ENCODE measurements around the gene ARPC1B.

Gene ARPC1B

DNA sequence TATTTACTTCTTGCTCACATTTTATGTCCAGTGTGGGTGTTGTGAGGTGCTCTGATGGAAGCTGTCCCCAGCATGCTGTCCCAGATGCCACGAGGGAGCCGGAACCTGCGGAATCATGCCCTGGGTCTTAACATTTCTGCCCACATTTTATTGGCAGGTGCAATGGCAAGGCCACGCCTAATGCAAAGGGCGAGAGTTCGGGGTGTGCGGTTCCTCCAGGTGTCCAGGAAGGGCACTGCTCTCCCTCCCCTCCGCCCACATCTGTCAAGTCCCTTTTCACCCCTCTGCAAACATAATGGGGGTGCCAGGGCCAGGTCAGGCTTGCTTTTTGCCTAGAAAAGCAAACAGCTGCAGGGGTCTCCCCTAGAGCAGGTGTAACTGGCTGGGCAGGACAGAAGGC, 17.5 kb downstream of the ARPC1B start:
- DNase-seq = no peak

DNA sequence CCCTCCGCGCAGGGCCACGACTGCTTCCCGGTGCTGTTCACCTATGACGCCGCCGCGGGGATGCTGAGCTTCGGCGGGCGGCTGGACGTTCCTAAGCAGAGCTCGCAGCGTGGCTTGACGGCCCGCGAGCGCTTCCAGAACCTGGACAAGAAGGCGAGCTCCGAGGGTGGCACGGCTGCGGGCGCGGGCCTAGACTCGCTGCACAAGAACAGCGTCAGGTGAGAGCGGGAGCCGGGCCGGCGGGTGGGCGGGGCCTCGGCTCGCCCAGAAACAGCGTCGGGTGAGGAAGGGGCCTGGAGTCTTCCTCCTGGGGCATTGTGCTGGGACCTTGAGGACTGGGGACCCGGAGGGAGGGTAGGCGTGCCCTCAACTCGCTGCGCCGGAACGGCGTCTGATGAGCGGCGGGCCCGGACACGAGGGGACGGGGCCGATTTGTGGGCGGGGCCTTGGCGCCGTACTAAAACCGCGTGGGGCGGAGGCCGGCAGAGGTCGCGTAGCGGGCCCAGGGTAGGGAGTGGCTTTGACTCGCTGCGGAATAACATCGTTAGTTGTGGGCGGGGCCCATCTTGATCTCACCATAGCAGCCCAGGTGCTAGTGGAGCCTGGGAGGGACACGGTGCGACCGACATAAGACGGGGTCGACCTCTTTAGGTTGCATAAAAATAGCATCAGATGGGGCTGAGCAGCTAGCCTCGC, 18.3 kb downstream of the ARPC1B start:
- no peak for DNase-seq

DNA sequence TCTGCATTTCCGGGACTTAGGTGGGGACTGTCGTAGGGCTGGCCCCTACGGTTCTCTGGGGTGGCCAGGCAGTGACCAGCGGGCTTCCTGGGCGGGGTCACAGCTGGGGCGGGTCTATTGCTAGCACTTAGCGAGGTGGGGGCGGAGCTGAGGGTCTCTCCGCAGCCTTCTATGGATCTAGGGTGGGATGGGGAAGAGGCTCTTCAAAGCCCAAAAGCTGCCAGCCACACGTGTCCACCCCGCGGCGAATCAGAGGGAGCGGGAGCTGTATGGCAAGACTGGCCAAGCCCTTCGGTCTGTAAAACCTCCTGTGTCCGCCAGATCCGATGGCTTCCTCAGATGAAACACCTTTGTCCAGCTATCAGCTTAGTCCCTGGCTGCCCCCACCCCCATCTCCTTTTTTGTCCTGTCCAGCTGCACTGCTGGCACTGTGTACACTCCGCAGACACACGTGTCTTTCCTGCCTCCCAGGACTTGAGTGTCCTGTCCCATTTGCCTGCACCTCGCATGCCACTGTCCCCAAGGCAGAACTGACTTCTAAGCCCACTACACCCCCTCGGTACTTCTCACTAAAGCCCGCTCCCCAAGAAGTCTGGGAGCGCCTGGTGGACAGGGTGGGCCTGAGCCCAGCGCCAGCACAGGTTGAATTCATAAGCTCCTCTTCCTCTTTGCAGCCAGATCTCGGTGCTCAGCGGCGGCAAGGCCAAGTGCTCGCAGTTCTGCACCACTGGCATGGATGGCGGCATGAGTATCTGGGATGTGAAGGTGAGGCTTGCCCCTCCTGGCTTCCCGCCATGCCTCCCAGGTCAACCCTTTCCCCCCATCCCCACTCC, 19.0 kb downstream of the ARPC1B start:
- no peak for DNase-seq

DNA sequence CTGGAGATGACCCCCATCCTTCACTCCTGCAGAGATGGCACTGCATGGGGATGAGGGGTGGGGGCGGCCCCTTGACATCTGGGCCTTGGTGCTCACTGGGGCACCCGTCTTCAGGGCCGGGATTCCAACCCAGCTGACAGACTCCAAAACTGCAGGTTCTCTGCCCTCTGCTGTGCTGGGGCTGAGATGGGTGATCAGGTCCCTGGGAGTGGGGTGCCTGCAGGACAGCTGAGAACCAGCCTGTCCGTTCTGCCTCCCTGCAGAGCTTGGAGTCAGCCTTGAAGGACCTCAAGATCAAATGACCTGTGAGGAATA, 19.6 kb downstream of the ARPC1B start:
- DNase-seq = no peak

DNA sequence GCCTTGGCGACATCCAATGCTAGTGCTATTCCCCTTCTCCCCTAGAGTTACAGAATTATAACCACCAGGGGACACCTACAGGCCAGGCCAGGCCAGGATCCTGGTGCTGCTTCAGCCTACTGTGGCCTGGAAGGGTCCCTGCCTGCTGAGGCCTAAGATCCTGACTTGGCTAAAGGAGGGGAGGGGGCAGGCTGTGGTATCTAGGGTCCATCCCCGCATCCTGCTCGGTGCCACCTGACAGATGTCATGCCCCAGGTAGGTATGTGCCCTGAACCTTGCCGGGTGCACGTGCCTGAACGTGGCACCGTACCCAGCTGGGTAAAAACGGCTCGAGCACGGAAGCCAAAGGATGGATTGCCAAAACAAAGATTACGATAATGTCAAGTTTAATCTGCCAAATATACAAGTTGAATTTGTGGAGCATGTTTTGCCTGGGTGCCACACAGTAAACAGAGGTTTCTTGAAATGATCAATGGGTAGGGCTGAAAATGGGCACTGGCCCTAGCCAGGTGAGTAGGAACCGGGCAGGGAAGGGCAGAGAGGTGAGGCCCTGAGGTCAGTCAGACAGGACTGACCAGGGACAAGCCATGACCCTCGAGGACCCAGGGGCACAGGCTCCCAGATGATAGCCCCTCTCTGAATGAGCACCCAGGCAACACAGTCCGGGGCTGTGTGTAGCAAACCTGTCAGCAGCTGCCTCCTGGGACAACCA, 21.2 kb downstream of the ARPC1B start:
- no peak for DNase-seq

DNA sequence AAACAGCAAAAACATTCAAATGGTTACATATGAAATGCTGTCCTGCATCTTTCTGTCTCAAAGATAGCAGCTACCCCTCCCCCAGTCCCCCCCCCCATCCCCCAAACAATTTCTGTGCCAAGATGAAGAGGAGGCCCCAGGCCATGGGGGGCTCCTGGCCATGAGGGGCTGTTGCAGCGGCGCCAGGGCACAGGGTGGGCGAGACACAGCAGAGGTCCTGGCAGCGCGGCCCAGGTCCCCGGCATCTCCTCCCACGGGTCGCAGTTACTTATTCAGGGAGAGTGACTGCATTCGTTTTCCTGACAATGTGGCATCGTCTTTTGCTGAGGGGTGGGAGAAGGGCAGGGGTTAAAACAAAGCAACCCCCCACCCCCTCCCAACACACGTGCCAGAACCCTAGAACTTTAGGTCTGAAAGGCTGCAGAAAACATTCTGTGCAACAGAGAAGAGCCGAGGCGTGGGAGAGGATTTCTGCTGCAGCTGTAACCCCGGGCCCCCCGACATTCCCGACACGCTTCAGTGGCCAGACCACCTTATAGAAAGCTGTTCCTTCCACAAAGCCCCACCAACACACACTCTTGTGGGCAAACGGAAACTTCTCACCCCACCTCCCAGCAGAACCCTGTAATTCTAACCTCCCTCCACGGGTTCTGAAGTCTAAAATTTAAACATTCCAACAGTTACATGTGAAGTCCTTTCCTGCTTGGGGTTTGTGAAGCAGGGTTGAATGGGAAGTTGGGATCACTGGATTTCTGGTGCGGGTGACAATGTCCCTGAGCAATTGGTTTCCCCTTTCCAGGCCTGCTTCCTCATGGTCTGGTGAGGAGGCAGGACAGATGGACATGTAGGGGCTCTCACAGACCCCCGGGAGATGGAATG, 22.1 kb downstream of the ARPC1B start:
- DNase-seq = no peak

DNA sequence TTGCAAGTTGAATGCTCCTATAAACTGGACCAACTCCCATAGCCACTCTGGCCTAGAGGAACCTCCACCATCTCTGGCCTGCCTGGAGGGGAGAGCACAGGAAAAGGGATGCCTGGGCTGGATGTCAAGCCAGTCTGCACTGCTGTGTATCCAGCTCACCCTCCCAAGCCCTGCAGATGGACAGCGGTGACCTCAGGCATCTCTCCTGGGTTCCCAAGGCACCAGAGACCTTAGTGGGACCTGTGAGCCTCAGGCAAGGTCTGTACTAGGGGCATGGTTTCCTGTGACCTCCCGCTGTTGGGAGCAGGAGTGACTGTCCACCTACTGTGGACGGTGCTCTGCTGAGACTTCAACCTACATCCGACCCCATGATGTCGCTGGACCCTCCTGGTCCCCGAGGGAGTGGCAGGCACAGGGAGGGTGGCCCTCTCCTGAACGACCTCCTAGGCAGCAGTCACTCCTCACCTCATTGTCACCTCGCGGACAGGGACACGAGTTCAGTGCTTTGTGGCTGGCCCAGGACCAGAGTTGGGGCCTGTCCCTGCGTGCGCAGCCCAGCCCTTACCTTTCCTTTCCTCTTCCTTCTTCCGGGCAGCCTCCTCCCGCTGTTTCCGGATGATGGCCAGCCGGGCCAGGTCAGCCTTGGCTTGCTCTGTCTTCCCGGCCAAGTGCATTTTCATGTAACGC, 22.9 kb downstream of the ARPC1B start:
- DNase-seq = no peak

DNA sequence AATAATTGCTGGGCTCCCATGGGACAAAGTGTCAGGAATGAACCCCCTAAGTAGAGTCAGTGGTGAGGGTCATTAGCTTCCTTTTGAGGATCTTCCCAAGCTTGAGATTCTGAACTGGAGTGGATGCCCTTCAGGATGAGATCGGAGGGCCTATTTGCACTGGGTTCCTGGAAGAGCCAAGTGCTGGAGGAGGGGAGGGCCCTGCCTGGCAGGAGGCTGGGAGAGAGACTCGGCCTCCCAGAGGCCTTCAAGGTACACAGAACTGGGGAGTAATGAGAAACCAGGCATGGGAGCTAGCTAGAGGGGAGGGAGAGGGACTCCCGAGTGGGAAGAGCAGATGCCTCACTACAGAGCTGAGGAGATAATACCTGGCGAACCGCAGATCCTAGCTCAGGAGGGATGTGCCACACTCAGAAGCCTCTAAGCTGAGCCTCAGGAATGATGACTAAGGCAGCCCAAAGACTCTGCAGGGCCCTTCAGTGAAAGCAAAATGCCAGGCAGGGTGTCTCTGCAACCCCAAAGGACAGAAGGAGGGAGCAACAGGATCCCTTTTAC, 24.4 kb downstream of the ARPC1B start:
- no peak for DNase-seq

DNA sequence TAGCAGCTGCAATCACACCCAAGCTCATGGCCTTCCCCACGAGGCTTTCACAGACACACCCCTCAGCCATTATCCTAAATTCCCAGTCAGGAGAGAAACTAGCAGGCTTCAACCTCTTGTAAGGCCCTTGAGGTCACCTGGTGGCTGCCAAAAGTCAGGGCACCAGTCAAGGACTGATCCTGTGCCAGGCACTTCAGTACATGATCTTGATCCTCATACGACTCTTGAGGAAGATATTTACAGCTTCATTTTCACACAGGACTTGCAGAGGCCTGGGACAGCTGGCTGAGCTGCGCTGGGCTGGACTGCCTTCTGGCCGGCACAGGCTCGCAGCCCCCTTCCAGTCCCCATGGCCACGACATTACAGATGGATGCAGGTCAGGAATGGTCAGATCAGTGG, 25.1 kb downstream of the ARPC1B start:
- no peak for DNase-seq

DNA sequence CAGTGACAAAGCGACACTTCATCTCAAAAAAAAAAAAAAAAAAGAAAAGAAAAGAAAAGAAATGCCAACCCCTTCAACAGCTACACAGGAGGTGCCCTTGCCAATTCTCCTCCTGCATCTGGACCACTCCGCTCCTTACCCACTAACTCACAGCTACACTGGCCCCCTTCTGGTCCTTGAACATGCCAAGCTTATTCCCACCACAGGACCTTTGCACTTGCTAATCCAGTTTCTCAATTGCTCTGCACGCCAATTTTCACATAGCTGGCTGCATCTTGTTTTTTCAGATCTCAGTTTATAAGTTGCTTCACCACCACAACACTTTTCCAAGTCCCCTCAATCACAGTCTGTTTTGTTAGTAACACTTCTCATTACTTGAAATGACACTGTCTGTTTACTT, 28.3 kb downstream of the ARPC1B start:
- DNase-seq = no peak

DNA sequence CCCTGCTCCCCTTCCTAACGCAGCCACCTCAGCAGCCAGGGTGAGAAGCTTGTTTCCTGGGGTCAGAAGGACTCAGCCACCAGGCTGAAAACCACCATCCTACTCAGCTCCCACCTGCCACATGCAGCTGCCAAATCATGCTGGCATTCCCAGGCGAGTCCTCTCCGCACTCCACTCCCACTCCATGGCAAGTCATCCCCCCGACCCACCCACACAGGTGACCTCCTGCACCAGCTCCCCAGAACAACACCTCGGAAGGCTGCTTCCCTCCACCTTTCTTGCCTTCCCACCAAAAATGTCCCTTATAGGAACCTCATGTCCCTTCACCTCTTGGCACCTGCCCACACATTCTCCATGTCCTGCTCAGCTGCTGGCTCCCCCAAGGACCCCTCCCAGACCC, 29.2 kb downstream of the ARPC1B start:
- no peak for DNase-seq

DNA sequence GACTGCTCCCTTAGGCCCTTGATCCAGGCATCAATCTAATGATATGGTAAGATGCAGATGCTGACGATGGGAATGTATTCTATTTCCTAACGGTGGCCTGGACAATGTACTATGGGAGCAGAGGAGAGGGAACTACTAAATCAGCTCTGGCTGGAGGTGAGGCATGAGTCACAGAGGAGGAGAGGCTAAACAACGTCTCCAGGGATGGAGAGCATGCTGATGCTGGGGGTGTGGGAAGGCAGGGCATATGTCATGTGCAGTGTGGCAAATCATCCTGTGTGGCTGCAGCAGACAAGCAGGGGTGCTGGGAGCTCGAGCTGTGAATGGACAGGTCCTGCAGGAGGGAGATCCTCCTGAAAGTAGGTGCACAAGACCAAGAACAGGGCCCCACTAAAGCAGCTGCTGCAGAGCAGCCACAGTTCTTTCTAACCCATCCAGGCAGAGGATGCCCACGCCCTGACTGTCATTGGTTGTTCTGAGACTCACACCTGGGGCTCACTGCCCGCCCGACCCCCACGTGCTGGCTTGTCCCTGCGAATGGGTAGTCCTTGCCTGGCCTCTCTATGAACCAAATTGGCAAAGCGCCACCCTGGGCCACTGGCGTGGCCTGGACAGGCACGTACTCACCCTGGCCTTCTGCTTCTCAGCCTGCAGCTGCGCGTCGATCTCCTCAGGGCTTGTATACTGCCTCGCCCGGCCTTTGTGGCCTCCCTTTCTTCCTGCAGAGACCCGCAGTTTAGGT, 29.9 kb downstream of the ARPC1B start:
- DNase-seq = no peak

DNA sequence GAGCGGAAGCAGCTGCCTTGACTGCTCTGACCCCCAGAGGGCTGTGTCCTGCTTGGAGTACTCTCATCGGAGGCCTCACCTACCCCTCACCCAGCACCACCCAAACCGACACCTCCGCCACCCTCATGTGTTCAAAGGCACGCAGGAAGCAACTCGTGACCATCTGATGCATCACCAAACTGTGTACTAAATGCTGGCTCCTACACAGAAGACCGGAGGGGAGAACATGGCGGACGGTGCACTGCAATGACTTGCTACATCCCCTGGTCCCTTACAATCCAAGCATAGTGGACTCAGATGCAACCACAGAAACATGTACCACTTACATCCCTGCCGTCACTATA, 30.4 kb downstream of the ARPC1B start:
- DNase-seq = no peak

DNA sequence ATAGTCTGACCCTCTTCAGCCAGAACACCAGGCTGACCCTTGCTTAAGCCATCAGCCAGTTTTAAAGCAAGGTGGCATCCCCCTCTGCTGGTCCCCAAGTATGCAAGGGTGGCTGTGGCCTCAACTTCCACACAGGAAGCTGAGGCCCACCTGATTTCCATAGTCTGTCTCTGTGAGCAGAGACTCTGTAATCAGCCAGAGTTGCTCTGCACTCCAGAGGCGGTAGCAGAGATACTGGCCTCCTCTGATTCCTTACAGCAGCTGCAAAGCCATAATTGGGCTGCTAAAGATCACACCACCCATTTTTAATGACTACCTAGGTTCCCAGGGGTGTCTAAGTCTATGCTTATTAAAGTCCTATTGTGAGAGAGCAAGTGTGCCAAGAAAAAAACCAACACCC, 32.0 kb downstream of the ARPC1B start:
- no peak for DNase-seq

DNA sequence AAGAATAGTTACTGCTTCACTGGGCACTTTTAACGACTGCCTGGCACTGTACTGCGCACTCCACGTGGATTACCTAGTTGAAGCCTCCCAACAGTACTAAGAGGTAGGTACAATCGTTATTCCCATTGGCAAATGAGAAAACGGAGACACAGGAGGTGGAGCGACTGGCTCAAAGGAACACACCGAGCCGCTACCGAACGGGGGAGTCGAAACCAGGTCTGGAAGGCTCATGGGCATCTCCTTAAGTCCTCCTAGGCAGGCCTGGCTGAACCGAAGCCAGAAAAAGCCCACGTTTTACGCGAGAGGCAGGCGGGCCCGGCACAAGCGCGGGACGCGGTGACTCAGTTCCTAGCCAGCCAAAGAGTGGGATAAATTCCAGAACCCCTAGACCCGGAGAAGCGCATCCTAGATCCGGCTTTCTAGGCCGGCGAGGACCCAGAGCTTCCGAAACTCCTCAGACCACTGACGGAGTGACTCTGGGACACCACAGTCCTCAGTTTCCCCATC, 33.4 kb downstream of the ARPC1B start:
- peak; percentile 37 for DNase-seq

DNA sequence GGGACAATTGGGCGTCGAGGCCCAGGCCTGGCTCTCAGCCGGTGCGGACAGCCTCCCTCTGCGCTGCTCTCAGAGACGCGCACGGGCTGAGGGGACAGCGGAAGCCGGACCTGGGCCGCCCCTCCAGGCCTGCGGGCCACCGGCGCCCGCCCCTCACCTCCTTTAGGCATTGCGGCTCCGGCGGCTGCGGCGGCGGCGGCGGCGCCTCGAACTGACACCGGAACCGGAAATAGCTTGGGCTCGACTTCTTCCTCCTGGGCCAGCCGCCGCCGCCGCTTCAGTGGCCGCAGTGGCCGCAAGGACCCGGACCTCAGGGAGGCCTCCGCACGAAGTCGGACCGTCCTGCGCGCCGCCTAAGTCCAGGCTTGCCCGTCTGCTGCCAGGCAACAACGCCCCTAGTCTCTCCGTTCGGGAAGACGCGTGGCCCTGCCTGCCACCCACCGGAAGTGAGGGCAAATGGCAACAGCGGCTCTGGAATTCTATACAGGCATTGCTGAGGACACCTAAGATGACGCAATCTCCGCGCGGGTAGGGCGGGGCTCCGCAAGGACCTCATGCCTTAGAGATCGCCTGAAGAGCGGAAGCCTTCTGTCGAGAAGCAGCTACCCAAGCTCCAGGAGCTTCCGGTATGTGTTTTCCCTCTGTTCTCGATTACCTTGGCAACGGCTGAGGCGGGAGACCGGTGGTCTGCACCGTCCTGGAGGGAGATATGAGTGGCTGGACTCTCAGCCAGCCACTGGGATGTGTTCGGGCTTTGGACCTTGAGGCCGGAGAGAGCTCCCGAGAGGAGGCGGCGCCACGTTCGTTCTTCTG, 34.1 kb downstream of the ARPC1B start, which contains the start of the genes BUD31 and PDAP1:
Gene BUD31, plus strand, starts transcription at position 591 of the 813 bp plus-strand sequence. CDS start 2,124 bp downstream, outside the sequence.
Gene PDAP1, minus strand, starts transcription at position 219 of the 813 bp plus-strand sequence. Its CDS starts 49 bp downstream, at position 170.
- DNase-seq = peak; percentile 95

DNA sequence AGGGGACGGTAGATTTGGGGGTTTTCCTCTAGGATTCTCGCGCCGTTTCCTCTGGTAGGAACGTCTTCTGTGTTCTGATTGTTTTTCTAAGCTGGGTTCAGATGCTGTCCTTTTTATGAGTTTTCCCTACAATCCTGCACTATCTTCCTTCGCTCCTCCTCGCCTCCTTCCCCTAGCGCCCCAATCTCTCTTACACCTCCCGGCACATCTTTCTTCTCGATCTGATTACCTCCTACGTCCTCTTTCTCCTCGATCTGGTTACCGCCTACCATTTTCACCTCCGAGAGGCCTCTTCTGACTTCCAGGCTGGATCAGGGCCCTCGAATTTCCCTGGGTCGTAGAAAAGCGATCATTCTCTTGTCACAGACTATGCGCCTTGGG, 34.7 kb downstream of the ARPC1B start:
- DNase-seq = no peak

DNA sequence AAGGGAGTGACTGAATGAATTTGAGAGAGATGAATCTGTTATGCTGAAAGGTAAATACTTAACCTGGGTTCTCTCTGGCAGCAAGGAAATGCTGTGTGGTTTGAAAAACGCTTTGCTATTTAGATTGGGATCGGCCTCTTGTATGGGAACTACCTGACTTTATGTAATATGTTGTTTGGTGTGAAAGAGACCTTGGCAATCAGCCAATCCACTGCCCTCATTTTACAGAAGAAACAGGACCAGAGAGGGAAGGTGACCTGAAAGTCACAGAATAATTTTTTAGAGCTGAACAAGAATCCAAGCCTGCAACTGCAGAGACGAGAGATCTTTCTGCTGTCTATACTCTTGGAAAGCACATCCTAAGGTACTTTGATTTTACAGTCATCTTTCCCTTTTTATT, 35.3 kb downstream of the ARPC1B start:
- no peak for DNase-seq

DNA sequence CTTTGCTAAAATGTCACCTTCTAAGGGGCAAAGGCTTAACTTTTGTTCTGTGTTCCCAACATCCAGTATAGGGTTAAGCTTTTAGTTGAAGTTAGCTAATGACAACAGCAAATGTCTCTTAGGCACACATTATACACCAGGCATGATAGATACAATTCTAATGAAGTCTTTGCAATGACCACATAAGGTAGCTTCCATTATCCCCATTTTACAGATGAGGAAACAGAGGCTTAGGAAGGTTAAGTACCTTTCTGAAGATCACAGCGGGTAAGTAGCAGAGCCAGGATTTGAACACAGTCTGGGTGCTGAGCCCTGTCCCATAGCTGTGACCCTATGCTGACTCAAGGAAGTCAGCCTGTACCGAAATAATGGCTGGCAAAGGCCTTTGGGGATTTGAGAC, 36.1 kb downstream of the ARPC1B start:
- DNase-seq = no peak

DNA sequence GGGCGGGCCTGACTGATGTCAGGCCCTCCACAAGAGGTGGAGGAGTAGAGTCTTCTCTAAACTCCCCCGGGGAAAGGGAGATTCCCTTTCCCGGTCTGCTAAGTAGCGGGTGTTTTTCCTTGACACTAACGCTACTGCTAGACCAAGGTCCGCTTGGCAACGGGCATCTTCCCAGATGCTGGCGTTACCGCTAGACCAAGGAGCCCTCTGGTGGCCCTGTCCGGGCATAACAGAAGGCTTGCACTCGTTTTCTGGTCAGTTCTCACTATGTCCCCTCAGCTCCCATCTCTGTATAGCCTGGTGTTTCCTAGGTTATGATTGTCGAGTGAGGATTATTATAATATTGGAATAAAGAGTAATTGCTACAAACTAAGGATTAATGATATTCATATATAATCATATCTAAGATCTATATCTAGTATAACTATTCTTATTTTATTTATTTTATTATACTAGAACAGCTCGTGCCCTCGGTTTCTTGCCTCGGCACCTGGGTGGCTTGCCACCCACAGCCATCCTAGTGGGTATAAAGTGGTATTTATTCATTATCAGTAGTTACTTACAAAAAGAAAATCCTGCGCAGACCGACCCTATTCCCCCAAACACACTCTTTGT, 41.1 kb downstream of the ARPC1B start:
- DNase-seq = peak; percentile 11
